NCI-H128 (cell line): ENCODE results near the gene MON2.
A peak's percentile ranks its signal among the peaks of the same experiment; 100 is the strongest.
"Not testable (repeated sequence)": the region's sequence is repeated elsewhere in the genome, so short reads cannot be mapped to it uniquely, and the experiment has no call there.

Source experiments
- DNase-seq: peaks from one replicate; lab custom pipeline; 2025; ENCODE audit not compliant: unreplicated experiment; lab: John Stamatoyannopoulos, UW

Gene MON2

GRCh38 chr12:62543741-62544140, 77.1 kb downstream of the MON2 start:
- no peak for DNase-seq

- DNase-seq, result no peak
Measured at GRCh38 chr12:62552906-62553556, 86.4 kb downstream of the MON2 start.

GRCh38 chr12:62559366-62559765, 92.7 kb downstream of the MON2 start:
- not testable (repeated sequence) for DNase-seq

- DNase-seq, result no peak
Measured at GRCh38 chr12:62562846-62563245, 96.2 kb downstream of the MON2 start.

GRCh38 chr12:62575036-62575435, 108.4 kb downstream of the MON2 start:
- DNase-seq, result no peak

- no peak for DNase-seq
Measured at GRCh38 chr12:62576503-62576902, 109.9 kb downstream of the MON2 start.

- no peak for DNase-seq
Measured at GRCh38 chr12:62578726-62579125, 112.1 kb downstream of the MON2 start.

- DNase-seq, result no peak
Measured at GRCh38 chr12:62581288-62582064, 114.8 kb downstream of the MON2 start.

GRCh38 chr12:62582065-62582366, 115.4 kb downstream of the MON2 start:
- no peak for DNase-seq

- no peak for DNase-seq
Measured at GRCh38 chr12:62584619-62585018, 118.0 kb downstream of the MON2 start.

GRCh38 chr12:62586850-62587249, 120.2 kb downstream of the MON2 start:
- no peak for DNase-seq

GRCh38 chr12:62588916-62589315, 122.3 kb downstream of the MON2 start:
- DNase-seq, result no peak

- DNase-seq, result no peak
Measured at GRCh38 chr12:62597253-62597652, 130.6 kb downstream of the MON2 start.

GRCh38 chr12:62598846-62599245, 132.2 kb downstream of the MON2 start:
- DNase-seq, result no peak

GRCh38 chr12:62599854-62600437, 133.3 kb downstream of the MON2 start:
- no peak for DNase-seq

- no peak for DNase-seq
Measured at GRCh38 chr12:62601765-62602164, 135.1 kb downstream of the MON2 start.

GRCh38 chr12:62602255-62603060, 135.8 kb downstream of the MON2 start:
- peak; percentile 81 for DNase-seq

GRCh38 chr12:62603061-62603810, 136.6 kb downstream of the MON2 start:
- peak; percentile 63 for DNase-seq

GRCh38 chr12:62603811-62604098, 137.1 kb downstream of the MON2 start:
- no peak for DNase-seq

- no peak for DNase-seq
Measured at GRCh38 chr12:62604373-62604772, 137.7 kb downstream of the MON2 start.

- DNase-seq, result no peak
Measured at GRCh38 chr12:62604871-62605270, 138.2 kb downstream of the MON2 start.
